DMS79 (cell line): ENCODE measurements around the gene ROCK2.
"Not testable (repeated sequence)": the region's sequence is repeated elsewhere in the genome, so short reads cannot be mapped to it uniquely, and the experiment has no call there.

Experiments
- DNase-seq: peaks from one replicate; lab custom pipeline; 2025; lab: John Stamatoyannopoulos, UW

ROCK2 gene

DNA sequence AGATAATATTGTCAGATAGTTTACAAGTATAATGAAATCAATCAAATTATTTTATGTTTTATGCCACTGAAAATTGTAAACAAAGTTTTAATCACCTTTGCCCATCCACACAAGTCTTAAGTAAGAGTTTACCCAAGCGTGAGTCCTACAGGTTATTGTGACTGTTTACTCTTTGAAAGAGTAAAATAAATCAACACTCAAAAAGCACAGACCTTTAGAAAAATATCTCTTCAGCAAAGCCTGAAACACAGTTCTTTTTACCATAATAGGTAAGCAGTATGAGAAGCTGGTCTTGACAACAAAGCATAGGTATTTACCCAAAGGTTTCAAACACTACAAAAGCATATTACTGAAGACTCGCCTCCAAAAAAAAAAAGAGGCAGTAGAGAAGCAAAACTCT, 3.7 kb downstream of the ROCK2 start:
- no peak for DNase-seq

DNA sequence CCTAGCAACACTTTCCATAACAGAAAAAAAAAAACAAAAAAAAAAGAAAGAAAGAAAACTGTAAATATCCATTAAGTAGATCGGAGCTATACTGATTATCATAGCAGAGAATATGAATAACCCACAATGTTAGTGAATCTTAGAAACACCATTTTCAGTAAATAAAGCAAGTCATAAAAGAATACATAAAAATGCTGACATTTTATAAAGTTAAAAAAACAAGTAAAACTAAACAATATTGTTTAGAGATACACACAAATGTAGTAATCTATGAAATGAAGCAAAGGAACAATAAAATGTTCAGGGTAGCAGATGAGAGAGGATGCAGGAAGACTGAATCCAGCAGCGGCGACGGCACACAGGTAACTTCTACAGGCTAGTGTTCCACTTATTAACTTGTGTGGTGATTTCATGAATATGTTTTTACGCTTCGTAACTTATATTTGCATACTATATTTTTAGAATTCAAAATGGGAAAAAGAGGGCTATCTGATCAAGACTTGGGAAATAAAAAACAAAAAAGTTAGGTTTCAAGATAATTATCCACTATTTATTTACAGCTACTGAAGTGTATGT, 4.8 kb downstream of the ROCK2 start:
- no peak for DNase-seq

DNA sequence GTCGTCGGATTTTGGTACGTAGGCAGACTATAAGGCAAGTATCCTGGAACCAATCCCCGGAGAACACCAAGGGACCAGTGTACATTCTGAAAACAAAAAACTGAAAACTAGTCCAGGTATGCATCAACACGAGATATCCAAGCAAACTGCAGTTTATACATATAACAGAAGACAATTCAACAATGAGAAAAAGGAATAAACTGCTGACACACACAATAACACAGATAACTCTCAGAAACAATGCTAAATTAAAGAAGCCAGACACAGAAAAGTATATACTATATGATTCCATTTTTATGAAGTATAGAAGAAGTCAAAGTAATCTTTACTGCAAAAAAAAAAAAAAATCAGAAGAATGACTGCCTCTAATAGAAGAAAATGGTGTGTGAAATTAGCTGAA, 5.9 kb downstream of the ROCK2 start:
- no peak for DNase-seq

- DNase-seq: no peak
Measured at GRCh38 chr2:11337909-11338308, 6.5 kb downstream of the ROCK2 start.

DNA sequence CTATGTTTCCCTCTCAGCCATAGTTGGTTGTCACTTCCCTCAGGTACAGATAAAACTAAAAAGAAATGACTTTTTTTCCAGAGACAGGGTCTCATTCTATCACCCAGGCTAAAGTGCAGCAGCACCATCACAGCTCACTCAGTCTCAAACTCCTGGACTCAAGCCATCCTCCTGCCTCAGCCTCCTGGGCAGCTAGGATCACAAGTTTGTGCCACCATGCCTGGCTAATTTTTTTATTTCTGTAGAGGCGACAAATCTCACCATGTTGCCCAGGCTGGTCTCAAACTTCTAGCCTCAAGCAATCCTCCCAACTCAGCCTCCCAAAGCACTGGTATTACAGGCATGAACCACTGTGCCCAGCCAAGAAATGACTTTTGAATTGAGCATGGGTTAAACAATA, 8.2 kb downstream of the ROCK2 start:
- no peak for DNase-seq

GRCh38 chr2:11333427-11334183, 10.8 kb downstream of the ROCK2 start:
- DNase-seq: no peak

DNA sequence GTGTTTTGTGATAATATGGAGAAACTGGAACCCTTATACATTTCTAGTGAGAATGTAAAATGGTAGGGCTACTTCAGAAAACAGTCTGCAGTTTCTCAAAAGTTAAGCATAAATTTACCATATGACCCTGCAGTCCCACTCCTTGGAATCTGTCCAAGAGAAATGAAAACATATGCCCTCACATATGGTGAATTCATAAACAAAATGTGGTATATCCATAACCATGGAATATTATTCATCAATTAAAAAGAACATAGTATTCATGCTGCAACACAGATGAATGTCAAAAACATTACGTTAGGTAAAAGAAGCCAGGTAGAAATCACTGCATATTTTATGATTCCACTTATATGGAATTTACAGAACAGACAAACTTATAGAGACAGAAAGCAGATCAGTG, 11.8 kb downstream of the ROCK2 start:
- no peak for DNase-seq

GRCh38 chr2:11330457-11331142, 13.8 kb downstream of the ROCK2 start:
- DNase-seq: no peak

GRCh38 chr2:11329776-11330175, 14.7 kb downstream of the ROCK2 start:
- no peak for DNase-seq

DNA sequence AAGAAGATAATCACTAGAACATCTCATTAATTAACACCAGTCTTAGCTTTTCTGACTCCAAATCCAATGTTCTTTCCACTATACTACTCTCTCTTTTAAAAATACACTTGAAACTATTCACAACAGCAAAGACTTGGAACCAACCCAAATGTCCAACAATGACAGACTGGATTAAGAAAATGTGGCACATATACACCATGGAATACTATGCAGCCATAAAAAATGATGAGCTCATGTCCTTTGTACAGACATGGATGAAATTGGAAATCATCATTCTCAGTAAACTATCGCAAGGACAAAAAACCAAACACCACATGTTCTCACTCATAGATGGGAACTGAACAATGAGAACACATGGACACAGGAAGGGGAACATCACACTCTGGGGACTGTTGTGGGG, 15.9 kb downstream of the ROCK2 start:
- not testable (repeated sequence) for DNase-seq

DNA sequence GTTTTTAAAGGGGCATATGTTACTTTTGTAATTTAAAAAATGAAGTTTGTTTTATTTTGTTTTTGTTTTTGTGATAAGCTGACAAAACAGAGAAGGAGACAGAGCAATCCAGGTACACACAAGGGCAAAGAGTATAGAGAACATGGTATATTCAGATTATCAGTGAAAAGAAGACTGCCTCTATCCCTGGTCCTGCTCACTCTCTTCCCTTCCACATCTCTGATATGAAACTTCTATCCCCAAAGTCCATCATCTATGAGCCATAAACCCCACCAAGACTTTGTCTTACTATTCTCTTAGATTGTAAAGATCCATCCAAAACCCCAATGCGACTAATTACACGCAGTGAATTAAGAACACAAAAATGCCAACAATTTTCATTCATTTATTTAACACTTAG, 16.6 kb downstream of the ROCK2 start:
- no peak for DNase-seq

DNA sequence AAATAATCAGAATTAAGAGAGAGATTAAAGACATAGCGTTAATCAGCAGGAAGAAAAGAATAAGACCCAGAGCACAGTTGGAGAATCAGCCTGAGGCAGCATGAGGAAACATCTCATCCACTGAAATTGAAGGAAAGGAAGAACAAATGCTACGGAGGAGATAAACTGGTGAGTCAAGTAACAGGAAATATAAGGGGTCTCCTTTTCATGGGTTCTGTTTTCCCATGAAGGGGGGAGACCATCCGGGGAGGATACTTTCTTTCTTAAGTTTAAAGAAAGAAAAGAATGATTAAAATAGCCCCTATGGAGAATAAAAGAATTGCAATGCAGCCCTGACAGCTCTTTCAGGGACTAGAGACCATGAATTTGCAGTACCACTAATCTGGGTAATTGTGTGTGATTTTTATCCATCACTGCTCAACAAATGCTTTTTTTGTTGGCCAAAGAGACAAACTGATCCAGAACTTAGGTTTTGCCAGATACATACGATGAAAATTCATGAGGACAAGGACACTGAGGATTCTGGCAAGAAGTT, 17.7 kb downstream of the ROCK2 start:
- no peak for DNase-seq

GRCh38 chr2:11325961-11326676, 18.3 kb downstream of the ROCK2 start:
- no peak for DNase-seq

GRCh38 chr2:11321847-11322246, 22.6 kb downstream of the ROCK2 start:
- no peak for DNase-seq

- DNase-seq: no peak
Measured at GRCh38 chr2:11320698-11321492, 23.5 kb downstream of the ROCK2 start.

DNA sequence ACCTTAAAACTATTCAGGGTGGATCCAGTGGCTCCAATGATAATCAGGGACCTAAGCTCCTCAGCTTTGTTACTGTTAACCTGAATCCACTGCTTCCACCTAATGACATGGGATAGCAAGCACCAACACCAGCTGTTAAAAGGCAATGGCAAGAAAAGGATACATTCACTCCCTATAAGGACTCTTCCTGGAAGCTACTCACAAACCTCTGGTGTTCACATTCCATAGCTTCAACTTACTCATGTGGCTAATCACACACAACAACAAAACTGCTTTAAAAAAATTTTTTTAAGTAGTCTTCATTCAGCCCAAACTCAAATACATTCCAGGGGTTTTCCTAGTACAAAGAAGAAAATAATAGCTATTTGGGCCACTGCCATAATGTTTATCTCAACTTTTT, 24.5 kb downstream of the ROCK2 start:
- no peak for DNase-seq

DNA sequence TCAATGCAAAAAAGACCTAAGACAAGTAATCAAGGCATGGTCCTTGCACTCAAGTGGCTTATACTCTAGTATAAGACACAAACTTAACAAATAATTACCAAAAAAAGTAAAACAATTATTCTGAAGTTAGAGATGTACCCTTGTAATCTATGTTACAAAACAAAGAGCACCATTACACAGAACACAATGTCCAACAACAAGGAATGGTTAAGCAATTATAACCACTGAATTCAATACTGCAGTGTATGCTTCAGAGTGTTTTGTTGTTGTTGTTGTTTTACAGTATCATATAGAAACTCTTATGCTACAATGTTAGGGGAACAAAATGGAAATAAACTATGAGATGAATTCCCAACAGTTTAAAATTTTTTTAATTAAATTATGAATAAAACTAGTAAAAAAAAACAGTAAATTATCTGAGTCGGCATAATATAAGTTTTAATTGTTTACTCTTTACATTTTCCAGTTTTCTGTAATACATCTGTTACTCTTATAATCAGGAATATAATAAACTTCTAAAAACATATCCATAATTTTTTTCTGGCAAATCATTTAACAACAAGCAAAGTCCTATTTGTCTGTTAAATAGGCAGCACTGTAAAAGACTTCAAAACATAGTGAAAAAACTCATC, 29.2 kb downstream of the ROCK2 start:
- DNase-seq: no peak

- no peak for DNase-seq
Measured at GRCh38 chr2:11314487-11314886, 29.9 kb downstream of the ROCK2 start.

DNA sequence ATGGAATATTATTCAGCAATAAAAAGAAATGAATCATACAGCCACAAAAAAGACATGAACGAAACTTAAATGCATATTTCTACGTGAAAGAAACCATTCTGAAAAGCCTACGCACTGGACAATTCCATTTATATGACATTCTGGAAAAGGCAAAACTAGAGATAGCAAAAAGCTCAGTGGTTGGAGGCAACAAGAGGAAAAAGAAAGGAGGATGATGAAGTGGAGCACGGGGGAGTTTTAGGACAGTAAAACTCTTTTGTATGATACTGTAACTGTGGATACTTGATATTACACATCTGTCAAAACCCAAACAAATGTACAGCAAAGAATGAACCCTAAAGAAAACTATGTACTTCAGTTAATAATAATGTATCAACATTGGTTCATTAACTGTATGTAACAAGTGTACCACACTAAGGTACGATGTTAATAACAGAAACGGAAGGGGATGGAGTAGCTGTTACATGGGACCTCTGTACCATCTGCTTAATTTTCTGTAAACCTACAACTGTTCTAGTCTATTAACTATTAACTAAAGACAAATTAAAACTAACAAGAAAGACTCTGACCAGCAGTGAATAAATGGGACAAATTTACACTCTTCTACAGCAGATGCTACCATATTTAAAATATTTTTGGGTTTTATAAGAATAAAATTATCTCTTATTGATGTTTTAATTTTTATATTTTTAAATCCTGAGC, 31.5 kb downstream of the ROCK2 start:
- no peak for DNase-seq

GRCh38 chr2:11311543-11311942, 32.9 kb downstream of the ROCK2 start:
- DNase-seq: no peak

DNA sequence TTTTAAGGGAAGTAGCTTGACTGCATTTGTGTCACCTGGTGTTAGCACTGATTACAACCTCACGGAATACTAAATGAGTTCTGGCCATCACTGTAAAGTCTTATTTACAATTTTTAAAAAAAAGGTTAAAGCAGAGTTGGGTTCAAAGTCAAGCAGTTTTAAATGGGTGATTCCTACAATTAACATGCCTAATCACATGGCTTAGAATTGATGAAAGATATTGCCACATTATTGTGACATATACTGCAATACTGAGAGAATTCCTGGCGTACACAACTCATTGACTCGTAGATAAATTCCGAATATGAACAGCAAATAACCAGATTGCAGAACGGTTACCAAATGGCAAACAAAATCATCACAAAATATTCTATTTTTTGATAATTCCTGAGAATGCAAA, 34.2 kb downstream of the ROCK2 start:
- no peak for DNase-seq
